ACC112 (cell line): ENCODE data around the gene TBC1D5.
A peak's percentile ranks its signal among the peaks of the same experiment; 100 is the strongest.

ENCODE experiments used
- H2AFZ ChIP-seq: fragments of 200-600 bp; sonication (generic); one replicate; pipeline ENCODE4 v1.6.0; 2017; ENCODE audit warnings: antibody characterized with exemption, low read length; ENCODE audit not compliant: unreplicated experiment
- H3K27ac ChIP-seq: fragments of 200-600 bp; sonication (generic); 2 replicates; pipeline ENCODE4 v1.5.1; 2014; ENCODE audit warnings: low read depth, mild to moderate bottlenecking, antibody characterized with exemption, low read length, moderate library complexity
- H3K27me3 ChIP-seq: fragments of 200-600 bp; sonication (generic); 2 replicates; pipeline ENCODE4 v1.6.1; 2014; ENCODE audit warnings: mild to moderate bottlenecking, antibody characterized with exemption, low read length, moderate library complexity, mixed read lengths; ENCODE audit not compliant: insufficient read depth
- H3K36me3 ChIP-seq: fragments of 200-600 bp; sonication (generic); 2 replicates; pipeline ENCODE4 v1.6.1; 2016; ENCODE audit warnings: mild to moderate bottlenecking, antibody characterized with exemption, low read length, moderate library complexity, mixed read lengths; ENCODE audit not compliant: insufficient read depth
- H3K4me1 ChIP-seq: fragments of 200-600 bp; sonication (generic); one replicate; pipeline ENCODE4 v1.6.1; 2016; ENCODE audit warnings: low read length, mixed read lengths; ENCODE audit not compliant: insufficient read depth, unreplicated experiment, control insufficient read depth
- H3K4me3 ChIP-seq: fragments of 200-600 bp; sonication (generic); 2 replicates; pipeline ENCODE4 v1.5.1; 2014; ENCODE audit warnings: mild to moderate bottlenecking, low read depth, low read length
- H3K79me2 ChIP-seq: fragments of 200-600 bp; sonication (generic); one replicate; pipeline ENCODE4 v1.6.0; 2016; ENCODE audit warnings: low read length; ENCODE audit not compliant: control insufficient read depth, unreplicated experiment, insufficient read depth

The TBC1D5 gene

DNA sequence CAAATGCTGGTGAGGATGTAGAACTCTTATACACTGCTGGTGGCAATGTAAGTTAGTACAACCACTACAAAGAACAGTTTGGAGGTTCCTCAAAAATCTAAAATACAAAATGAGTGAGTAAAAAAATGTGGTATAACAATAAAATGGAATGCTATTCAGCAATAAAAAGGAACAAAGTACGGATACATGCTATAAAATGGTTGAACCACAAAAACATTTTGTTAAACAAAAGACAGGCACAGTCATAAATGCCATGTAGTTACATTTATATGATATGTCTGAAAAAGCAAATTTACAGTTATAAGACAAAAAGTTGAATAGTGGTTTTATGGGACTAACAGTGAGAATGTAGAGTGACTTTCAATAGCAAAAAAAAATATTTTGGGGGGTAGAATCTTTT lies 285.8 kb downstream of the TBC1D5 start:
- Histone ChIP-seq H2AFZ (no peak overlapping the region), H3K27ac (no peak overlapping the region), H3K79me2 (no peaks in the 10 kb centered on the region), H3K4me1 (no peaks in the 10 kb centered on the region), H3K36me3 (no peaks in the 10 kb centered on the region), H3K4me3 (no peak overlapping the region), H3K27me3 (no peaks in the 10 kb centered on the region)

DNA sequence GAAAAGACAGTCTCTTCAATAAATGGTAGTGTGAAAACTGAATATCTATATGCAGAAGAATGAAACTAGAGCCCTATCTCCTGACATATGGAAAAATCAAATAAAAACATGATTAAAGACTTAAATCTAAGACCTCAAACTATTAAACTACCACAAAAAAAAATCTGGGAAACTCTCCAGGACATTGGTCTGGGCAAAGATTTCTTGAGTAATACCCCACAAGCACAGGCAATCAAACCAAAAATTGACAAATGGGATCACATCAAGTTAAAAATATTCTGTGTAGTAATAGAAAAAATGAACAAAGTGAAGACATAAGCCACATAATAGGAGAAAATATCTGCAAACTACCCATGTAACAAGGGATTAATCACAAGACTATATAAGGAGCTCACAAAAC lies 286.4 kb downstream of the TBC1D5 start:
- Histone ChIP-seq H3K79me2 (no peaks in the 10 kb centered on the region), H3K4me3 (no peak overlapping the region), H3K27ac (no peak overlapping the region), H3K4me1 (no peaks in the 10 kb centered on the region), H3K27me3 (no peaks in the 10 kb centered on the region), H2AFZ (no peak overlapping the region), H3K36me3 (no peaks in the 10 kb centered on the region)

DNA sequence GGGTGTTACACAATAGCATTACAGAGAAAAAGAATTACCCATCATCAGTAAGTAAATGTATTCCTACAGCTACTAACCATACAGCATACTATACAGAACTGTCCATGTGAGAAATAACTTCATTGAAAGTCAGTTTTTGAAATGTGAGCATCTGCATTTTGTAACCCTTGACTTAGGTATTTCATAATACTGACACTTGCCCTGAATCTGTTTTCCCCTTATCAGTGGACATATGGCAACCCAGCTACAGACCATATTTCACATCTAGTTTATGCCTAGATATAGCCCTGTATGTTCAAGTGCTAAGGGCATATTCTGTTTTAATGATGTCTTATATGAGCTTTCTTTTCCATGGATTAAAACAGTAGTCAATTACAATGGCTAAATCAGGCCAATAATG lies 297.6 kb downstream of the TBC1D5 start:
- no peak overlapping the region for H2AFZ ChIP-seq
- no peaks in the 10 kb centered on the region for H3K27me3 ChIP-seq
- H3K4me3 ChIP-seq: no peak overlapping the region
- H3K27ac ChIP-seq: no peak overlapping the region
- peaks cover 4% of the 10 kb centered on the region for H3K4me1 ChIP-seq
- H3K79me2 ChIP-seq: no peaks in the 10 kb centered on the region
- no peaks in the 10 kb centered on the region for H3K36me3 ChIP-seq

DNA sequence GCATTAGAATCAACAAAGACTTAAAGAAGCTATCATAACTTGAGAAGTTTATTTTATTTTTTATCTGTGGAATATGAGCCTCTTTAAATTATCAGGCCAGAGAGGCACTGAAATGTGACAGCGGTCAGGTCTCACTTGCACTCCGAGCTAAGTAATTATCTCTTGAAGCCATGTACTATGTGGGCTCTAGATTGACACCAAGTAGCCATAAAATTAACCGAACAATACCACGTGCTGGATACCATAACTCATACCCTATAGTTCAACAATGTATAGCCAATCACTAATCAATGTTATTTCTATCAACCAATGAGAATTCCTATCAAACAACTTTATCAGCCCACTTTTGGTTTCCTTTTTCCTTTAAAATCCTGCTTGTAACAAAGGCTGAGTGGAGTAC lies 299.3 kb downstream of the TBC1D5 start:
- no peak overlapping the region for H2AFZ ChIP-seq
- H3K27me3 ChIP-seq: no peaks in the 10 kb centered on the region
- no peaks in the 10 kb centered on the region for H3K79me2 ChIP-seq
- H3K36me3 ChIP-seq: no peaks in the 10 kb centered on the region
- no peak overlapping the region for H3K4me3 ChIP-seq
- peaks cover 4% of the 10 kb centered on the region for H3K4me1 ChIP-seq
- H3K27ac ChIP-seq: no peak overlapping the region

DNA sequence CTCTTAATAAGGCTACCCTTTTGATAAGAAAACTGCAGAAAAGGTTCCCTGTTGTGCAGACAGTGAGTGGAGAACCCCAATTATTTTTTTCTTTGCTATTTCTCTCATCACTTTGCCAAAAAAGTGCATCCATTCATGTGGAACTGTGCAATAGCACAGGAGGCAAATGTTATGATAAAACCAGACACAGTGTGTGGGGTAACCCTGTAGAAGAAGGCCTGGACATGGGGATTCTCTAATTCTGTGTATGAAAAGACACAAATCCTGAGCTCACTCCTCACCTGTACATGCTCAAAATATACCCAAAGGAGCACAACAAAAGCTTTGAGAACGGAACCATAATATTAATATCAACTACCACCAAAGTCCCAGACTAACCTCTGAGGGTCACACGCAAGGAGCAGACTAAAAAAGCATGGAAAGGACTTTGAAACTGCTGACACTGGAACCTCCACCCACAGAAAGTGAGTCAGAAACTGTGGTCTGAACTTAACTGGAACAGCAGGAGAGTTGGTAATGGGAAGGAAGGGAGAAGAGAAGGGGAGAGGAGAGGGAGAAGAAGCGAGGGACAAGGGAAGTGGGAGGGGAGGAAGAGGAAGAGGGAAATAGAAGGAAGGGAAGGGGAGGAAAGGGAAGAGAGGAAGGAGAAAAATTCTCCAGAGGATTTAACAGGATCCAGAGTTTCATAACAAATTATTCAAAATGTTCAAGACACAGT lies 299.9 kb downstream of the TBC1D5 start:
- H2AFZ ChIP-seq: no peak overlapping the region
- H3K79me2 ChIP-seq: no peaks in the 10 kb centered on the region
- H3K27me3 ChIP-seq: no peaks in the 10 kb centered on the region
- H3K4me1 ChIP-seq: peaks cover 4% of the 10 kb centered on the region
- no peak overlapping the region for H3K4me3 ChIP-seq
- H3K36me3 ChIP-seq: no peaks in the 10 kb centered on the region
- no peak overlapping the region for H3K27ac ChIP-seq

DNA sequence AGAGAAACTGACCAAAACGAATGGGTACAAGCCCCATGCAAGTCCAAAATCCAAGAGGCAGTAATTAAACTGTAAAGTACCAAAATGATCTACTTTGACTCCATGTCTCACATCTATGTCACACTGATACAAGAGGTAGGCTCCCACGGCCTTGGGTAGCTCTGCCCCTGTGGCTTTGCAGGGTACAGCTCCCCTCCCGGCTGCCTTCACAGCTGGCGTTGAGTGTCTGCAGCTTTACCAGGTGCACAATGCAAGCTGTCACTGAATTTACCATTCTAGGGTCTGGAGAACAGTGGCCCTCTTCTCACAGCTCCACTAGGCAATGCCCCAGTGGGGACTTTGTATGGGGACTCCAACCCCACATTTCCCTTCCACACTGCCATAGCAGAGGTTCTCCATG lies 308.6 kb downstream of the TBC1D5 start:
- H3K4me3 ChIP-seq: no peak overlapping the region
- H3K4me1 ChIP-seq: peaks cover 6% of the 10 kb centered on the region
- no peaks in the 10 kb centered on the region for H3K27me3 ChIP-seq
- H2AFZ ChIP-seq: no peak overlapping the region
- no peaks in the 10 kb centered on the region for H3K36me3 ChIP-seq
- H3K79me2 ChIP-seq: no peaks in the 10 kb centered on the region
- H3K27ac ChIP-seq: no peak overlapping the region

DNA sequence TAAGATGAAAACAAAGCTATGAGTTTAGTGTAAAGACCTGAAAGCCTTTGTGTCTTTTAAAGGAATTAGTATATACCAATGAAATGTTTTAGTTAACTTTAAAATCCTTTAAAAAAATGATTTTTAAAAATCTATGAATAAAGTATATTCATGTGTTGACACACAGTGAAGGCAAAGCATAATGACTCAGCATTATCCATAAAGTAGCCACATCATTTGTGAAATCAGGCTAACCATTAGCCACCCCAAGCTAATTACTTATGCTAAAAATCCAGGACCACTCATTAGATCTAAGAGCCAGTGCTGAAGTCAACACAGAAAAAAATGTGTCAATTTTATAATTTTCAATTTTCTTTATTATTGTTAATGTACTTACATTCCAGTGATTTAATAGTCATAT lies 310.2 kb downstream of the TBC1D5 start:
- H2AFZ ChIP-seq: no peak overlapping the region
- peaks cover 10% of the 10 kb centered on the region for H3K4me1 ChIP-seq
- no peaks in the 10 kb centered on the region for H3K27me3 ChIP-seq
- H3K36me3 ChIP-seq: no peaks in the 10 kb centered on the region
- H3K79me2 ChIP-seq: no peaks in the 10 kb centered on the region
- H3K27ac ChIP-seq: peak overlapping the region; percentile 57
- H3K4me3 ChIP-seq: no peak overlapping the region

DNA sequence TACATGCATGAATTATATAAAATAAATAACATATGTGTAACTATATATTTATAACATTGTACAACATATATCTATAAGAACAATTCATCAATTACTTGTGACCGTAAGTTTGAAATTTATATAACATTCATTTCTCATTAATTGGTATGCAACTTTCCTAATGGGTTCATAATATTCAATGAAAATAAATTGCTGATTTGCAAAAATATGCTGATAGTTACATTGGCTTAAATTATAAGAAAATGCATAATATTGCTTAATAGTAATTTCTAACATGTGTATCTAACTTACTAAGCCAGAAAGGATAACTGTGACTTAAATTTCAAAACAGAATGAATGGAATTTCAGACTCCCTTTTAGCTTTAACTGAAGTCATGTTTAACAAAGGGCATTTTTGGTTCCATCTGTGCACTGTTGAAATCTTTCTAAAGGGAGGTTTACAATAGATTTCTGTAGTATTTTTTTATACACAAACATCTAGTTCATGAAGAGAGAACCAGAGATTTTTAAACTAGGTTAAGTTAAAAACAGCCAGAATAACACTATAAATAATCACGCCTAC lies 310.9 kb downstream of the TBC1D5 start:
- Histone ChIP-seq H2AFZ (no peak overlapping the region), H3K27ac (peak overlapping the region; percentile 57), H3K4me3 (no peak overlapping the region), H3K79me2 (no peaks in the 10 kb centered on the region), H3K36me3 (no peaks in the 10 kb centered on the region), H3K4me1 (peaks cover 10% of the 10 kb centered on the region), H3K27me3 (no peaks in the 10 kb centered on the region)

DNA sequence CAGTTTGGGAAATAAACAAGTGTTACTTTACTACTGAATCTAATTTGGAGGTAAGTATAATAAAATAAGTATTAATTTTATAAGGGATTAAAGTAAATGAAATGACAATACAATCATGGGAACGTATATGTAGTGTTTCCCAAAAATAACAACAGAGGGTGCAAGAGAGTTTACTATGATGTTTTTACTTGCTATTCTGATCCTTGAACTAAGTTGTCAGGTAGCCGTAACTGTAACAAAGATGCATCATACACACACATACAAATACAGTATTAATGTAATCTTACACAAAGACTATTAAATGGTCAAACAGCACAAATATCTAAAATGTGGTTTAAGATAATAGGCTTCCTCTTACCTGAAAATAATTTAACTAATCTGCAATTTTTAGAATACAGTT lies 311.4 kb downstream of the TBC1D5 start:
- no peak overlapping the region for H2AFZ ChIP-seq
- H3K4me1 ChIP-seq: peaks cover 10% of the 10 kb centered on the region
- H3K27me3 ChIP-seq: no peaks in the 10 kb centered on the region
- H3K4me3 ChIP-seq: no peak overlapping the region
- H3K36me3 ChIP-seq: no peaks in the 10 kb centered on the region
- no peaks in the 10 kb centered on the region for H3K79me2 ChIP-seq
- H3K27ac ChIP-seq: no peak overlapping the region

DNA sequence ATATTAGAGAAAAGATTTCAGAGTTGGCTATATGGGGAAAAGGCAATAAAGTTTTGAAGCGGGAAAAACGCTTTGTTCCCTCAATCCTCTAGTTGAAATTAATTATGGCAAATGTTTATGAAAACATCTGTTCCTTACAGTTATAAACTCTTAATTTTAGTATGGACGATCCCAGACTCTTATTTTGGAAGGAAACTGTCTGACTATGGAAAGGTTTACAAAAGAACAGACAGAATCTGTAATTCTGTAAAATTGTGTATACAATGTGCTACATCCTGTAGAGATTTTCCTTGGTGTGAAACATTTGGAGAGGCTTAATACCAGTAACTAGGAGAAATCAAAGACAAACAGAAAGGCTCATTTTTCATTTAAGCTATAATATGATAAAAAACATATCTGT lies 311.8 kb downstream of the TBC1D5 start:
- H3K27me3 ChIP-seq: no peaks in the 10 kb centered on the region
- peaks cover 10% of the 10 kb centered on the region for H3K4me1 ChIP-seq
- H3K36me3 ChIP-seq: no peaks in the 10 kb centered on the region
- no peak overlapping the region for H3K4me3 ChIP-seq
- H3K27ac ChIP-seq: no peak overlapping the region
- H2AFZ ChIP-seq: peak overlapping the region; percentile 7
- H3K79me2 ChIP-seq: no peaks in the 10 kb centered on the region

DNA sequence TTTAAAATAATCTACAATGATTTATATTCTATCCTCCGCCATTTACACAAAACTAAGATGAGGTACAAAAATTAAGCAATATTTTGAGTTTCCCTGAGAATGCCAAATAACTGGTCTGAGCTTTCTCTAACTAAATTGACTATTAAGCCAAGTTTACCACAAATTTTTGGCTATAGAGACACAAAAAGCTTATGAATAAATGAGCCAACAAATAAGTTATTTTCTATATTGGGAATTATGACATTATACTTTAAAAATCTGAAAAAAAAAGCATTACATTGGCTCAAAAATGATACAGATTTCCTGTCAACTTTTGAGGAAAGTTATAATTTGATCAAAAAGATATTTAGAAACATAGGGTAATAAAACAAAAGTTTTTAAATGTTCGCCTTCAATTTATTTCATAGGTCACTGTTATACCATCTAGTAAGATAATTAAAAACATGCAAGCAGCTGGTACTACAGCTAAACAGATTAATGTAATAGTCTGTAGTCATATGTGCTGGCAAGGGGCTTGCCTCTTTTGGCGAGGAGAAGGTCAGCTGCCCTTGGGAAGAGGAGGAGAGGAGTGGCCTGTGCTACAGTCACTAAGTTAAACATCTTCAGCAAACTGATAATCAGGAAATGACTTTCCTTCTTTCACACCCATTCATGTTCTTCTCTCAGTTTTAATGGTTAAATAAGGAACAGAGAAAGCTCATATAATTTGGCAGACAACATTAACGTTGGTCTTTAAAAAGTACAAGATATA lies 318.5 kb downstream of the TBC1D5 start:
- H3K79me2 ChIP-seq: no peaks in the 10 kb centered on the region
- peaks cover 6% of the 10 kb centered on the region for H3K4me1 ChIP-seq
- H2AFZ ChIP-seq: no peak overlapping the region
- no peak overlapping the region for H3K27ac ChIP-seq
- H3K27me3 ChIP-seq: no peaks in the 10 kb centered on the region
- no peaks in the 10 kb centered on the region for H3K36me3 ChIP-seq
- H3K4me3 ChIP-seq: no peak overlapping the region
